Tibial nerve (tissue), 4 donors: ENCODE measurements around the gene MAVS.
"Not testable (repeated sequence)": the region's sequence is repeated elsewhere in the genome, so short reads cannot be mapped to it uniquely, and the experiment has no call there.

Experiments
- CTCF ChIP-seq, 5 experiments: fragments of 200-600 bp in 3 of 5; fragments of 450-650 bp in 2 of 5; sonication (generic) in 3 of 5; IDR thresholded peaks; one replicate each; pipeline ENCODE4 v1.5.1; 2016 to 2019; ENCODE audit warnings: antibody characterized with exemption in 5 of 5, mild to moderate bottlenecking in 3 of 5, moderate library complexity in 2 of 5
- EP300 ChIP-seq, 2 donors: sonication (generic); formaldehyde crosslinking; IDR thresholded peaks; one replicate each; pipeline ENCODE4 v1.6.1; 2017; ENCODE audit warnings: antibody characterized with exemption in 2 of 2, mild to moderate bottlenecking in 1 of 2
- POLR2A ChIP-seq, 2 donors: fragments of 450-650 bp; IDR thresholded peaks; one replicate each; pipeline ENCODE4 v1.6.1; 2017; ENCODE audit warnings: antibody characterized with exemption in 2 of 2, mild to moderate bottlenecking in 2 of 2, moderate library complexity in 2 of 2

- not testable (repeated sequence) for TF ChIP-seq CTCF, POLR2A, EP300 (IDR thresholded peaks at IDR 0.05)
Measured at GRCh38 chr20:3840201-3840600, 6.4 kb upstream of the MAVS start.
